ENCODE data around the gene TMBIM6.

GRCh38 chr12:49705479-49706134 lies 35.8 kb upstream of the TMBIM6 start:
- TF ChIP-seq EZH2phosphoT487 (IDR thresholded peaks at IDR 0.05; ENCODE audit: borderline replicate concordance, low read length) (no peak), CTCF (IDR thresholded peaks at IDR 0.05; ENCODE audit: low read depth, low read length, poor library complexity, severe bottlenecking) (no peak)
